Mammary epithelial cell (primary cell): Measurements from ENCODE around the gene HOPX.

Source experiments
- EZH2 ChIP-seq: IDR thresholded peaks from 2 replicates; pipeline ENCODE4 v1.6.1; 2012; ENCODE audit warnings: low read length, inconsistent platforms, borderline replicate concordance
- TF ChIP-seq, protein P1 (sequence below), 2 donors: IDR thresholded peaks in 1 of 2; conservative IDR thresholded peaks in 1 of 2; 2 replicates each; pipeline ENCODE4 v1.5.1; 2011 to 2012; ENCODE audit warnings: inconsistent platforms in 2 of 2, low read length in 2 of 2, mild to moderate bottlenecking in 2 of 2, control low read depth in 1 of 2, low read depth in 1 of 2; ENCODE audit not compliant: insufficient read depth in 1 of 2; ENCODE audit errors: extremely low read depth in 1 of 2

GRCh38 chr4:56640621-56641493 is 40.2 kb downstream of the HOPX start:
- TF ChIP-seq, protein P1, sequence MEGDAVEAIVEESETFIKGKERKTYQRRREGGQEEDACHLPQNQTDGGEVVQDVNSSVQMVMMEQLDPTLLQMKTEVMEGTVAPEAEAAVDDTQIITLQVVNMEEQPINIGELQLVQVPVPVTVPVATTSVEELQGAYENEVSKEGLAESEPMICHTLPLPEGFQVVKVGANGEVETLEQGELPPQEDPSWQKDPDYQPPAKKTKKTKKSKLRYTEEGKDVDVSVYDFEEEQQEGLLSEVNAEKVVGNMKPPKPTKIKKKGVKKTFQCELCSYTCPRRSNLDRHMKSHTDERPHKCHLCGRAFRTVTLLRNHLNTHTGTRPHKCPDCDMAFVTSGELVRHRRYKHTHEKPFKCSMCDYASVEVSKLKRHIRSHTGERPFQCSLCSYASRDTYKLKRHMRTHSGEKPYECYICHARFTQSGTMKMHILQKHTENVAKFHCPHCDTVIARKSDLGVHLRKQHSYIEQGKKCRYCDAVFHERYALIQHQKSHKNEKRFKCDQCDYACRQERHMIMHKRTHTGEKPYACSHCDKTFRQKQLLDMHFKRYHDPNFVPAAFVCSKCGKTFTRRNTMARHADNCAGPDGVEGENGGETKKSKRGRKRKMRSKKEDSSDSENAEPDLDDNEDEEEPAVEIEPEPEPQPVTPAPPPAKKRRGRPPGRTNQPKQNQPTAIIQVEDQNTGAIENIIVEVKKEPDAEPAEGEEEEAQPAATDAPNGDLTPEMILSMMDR (conservative IDR thresholded peaks at IDR 0.05 in 1 of 2, IDR thresholded peaks at IDR 0.05 in 1 of 2; ENCODE audit: extremely low read depth in 1 of 2, insufficient read depth in 1 of 2, low read depth in 1 of 2, low read length in 2 of 2), result no peak
- no peak for TF ChIP-seq EZH2
